Tibial nerve (tissue), 4 donors: Measurements from ENCODE around the gene ANKRD61. TPM values are rescaled to one million over a fixed set of nuclear protein-coding genes. Genes with fewer than 3 reads are reported as not detected.
"Not testable (repeated sequence)": the region's sequence is repeated elsewhere in the genome, so short reads cannot be mapped to it uniquely, and the experiment has no call there.

Experiments
- DNase-seq, 2 donors: peaks; one replicate each; pipeline ENCODE4 v3.0.0-alpha.2; 2019; ENCODE audit warnings: low spot score in 2 of 2
- H3K27ac ChIP-seq, 4 donors: fragments of 200-600 bp; sonication (generic) in 3 of 4; one replicate each; pipeline ENCODE4 v1.5.1; 2017 to 2019; ENCODE audit warnings: mild to moderate bottlenecking in 1 of 4
- H3K27me3 ChIP-seq, 2 donors: fragments of 200-600 bp; sonication (generic) in 1 of 2; one replicate each; pipeline versions ENCODE4 v1.5.1 to v1.6.0; 2017 to 2019
- H3K36me3 ChIP-seq, 3 donors: fragments of 200-600 bp; sonication (generic); one replicate each; pipeline ENCODE4 v1.5.1; 2018 to 2019
- H3K4me1 ChIP-seq, 4 donors: fragments of 200-600 bp; sonication (generic) in 3 of 4; one replicate each; pipeline ENCODE4 v1.5.1; 2017 to 2019
- H3K4me3 ChIP-seq, 4 donors: fragments of 200-600 bp; sonication (generic) in 3 of 4; one replicate each; pipeline ENCODE4 v1.5.1; 2017 to 2019; ENCODE audit warnings: mild to moderate bottlenecking in 1 of 4, moderate library complexity in 1 of 4
- H3K9me3 ChIP-seq, 4 donors: fragments of 200-600 bp; sonication (generic) in 3 of 4; one replicate each; pipeline ENCODE4 v1.5.1; 2017 to 2019
- CTCF ChIP-seq, 5 experiments: fragments of 200-600 bp in 3 of 5; fragments of 450-650 bp in 2 of 5; sonication (generic) in 3 of 5; IDR thresholded peaks; one replicate each; pipeline ENCODE4 v1.5.1; 2016 to 2019; ENCODE audit warnings: antibody characterized with exemption in 5 of 5, mild to moderate bottlenecking in 3 of 5, moderate library complexity in 2 of 5
- EP300 ChIP-seq, 2 donors: sonication (generic); formaldehyde crosslinking; IDR thresholded peaks; one replicate each; pipeline ENCODE4 v1.6.1; 2017; ENCODE audit warnings: antibody characterized with exemption in 2 of 2, mild to moderate bottlenecking in 1 of 2
- POLR2A ChIP-seq, 2 donors: fragments of 450-650 bp; IDR thresholded peaks; one replicate each; pipeline ENCODE4 v1.6.1; 2017; ENCODE audit warnings: antibody characterized with exemption in 2 of 2, mild to moderate bottlenecking in 2 of 2, moderate library complexity in 2 of 2
- WGBS, 2 donors: methylation state at CpG; one replicate each; pipeline ENCODE4 v1.1.5; 2018; 5-methylcytosine and 5-hydroxymethylcytosine counted together
- total RNA-seq, 4 donors: library from RNA; depleted of rRNA; stranded (reverse); fragments of >200 nt; gene quantifications; one replicate each; pipeline ENCODE4 v1.1.0, GENCODE V29; 2016

ANKRD61 gene
- total RNA-seq, 4 donors from 2014 or later: 0.63 TPM; not detected in 3

GRCh38 chr7:6056616-6057015, 25.4 kb downstream of the ANKRD61 start:
- H3K36me3 ChIP-seq: peaks cover 0 to 32% (median 3%) of the 10 kb centered on the region in 3 donors
- DNase-seq: no peak
- H3K27me3 ChIP-seq: no peaks in the 10 kb centered on the region
- no peaks in the 10 kb centered on the region for H3K9me3 ChIP-seq
- no peak overlapping the region for H3K4me3 ChIP-seq
- no peak overlapping the region for H3K27ac ChIP-seq
- WGBS, 2 donors: 41 to 43% methylated on average over 1 of the region's 1 CpG
- peaks cover 0 to 27% (median 11%) of the 10 kb centered on the region in 4 donors for H3K4me1 ChIP-seq
- TF ChIP-seq CTCF (IDR thresholded peaks at IDR 0.05) (no peak), POLR2A (IDR thresholded peaks at IDR 0.05) (no peak), EP300 (IDR thresholded peaks at IDR 0.05) (no peak)

- peak overlapping the region in 1 of 4 donors; percentile 84 for H3K27ac ChIP-seq
- H3K27me3 ChIP-seq: no peaks in the 10 kb centered on the region
- 55% methylated on average over 14 of the region's 14 CpGs for WGBS, 2 donors
- TF ChIP-seq EP300 (IDR thresholded peaks at IDR 0.05): no peak
- TF ChIP-seq CTCF (IDR thresholded peaks at IDR 0.05): no peak
- no peak for TF ChIP-seq POLR2A (IDR thresholded peaks at IDR 0.05)
- H3K4me1 ChIP-seq: peaks cover 0 to 27% (median 11%) of the 10 kb centered on the region in 4 donors
- peaks cover 0 to 26% (median 3%) of the 10 kb centered on the region in 3 donors for H3K36me3 ChIP-seq
- no peaks in the 10 kb centered on the region for H3K9me3 ChIP-seq
- peak overlapping the region in 2 of 4 donors; percentile 90 to 95 for H3K4me3 ChIP-seq
- no peak for DNase-seq
Observed at GRCh38 chr7:6057316-6058129, 26.3 kb downstream of the ANKRD61 start.

- H3K4me1 ChIP-seq: peaks cover 0 to 27% (median 11%) of the 10 kb centered on the region in 4 donors
- H3K9me3 ChIP-seq, H3K27ac ChIP-seq, H3K27me3 ChIP-seq, H3K36me3 ChIP-seq, DNase-seq, H3K4me3 ChIP-seq: not testable (repeated sequence)
- WGBS, 2 donors: 86 to 96% methylated on average over 11 of the region's 11 CpGs
Observed at GRCh38 chr7:6059941-6060340, 28.8 kb downstream of the ANKRD61 start.

- no peak for DNase-seq
- Histone ChIP-seq H3K36me3 (no peaks in the 10 kb centered on the region), H3K4me1 (no peaks in the 10 kb centered on the region), H3K9me3 (no peaks in the 10 kb centered on the region), H3K4me3 (no peak overlapping the region), H3K27ac (no peak overlapping the region), H3K27me3 (no peaks in the 10 kb centered on the region)
- TF ChIP-seq EP300 (IDR thresholded peaks at IDR 0.05): no peak
- TF ChIP-seq CTCF (IDR thresholded peaks at IDR 0.05): no peak
- no peak for TF ChIP-seq POLR2A (IDR thresholded peaks at IDR 0.05)
- 75 to 78% methylated on average over 3 of the region's 3 CpGs for WGBS, 2 donors
Observed at GRCh38 chr7:6071406-6071805, 40.2 kb downstream of the ANKRD61 start.

- H3K4me3 ChIP-seq: no peak overlapping the region
- H3K36me3 ChIP-seq: no peaks in the 10 kb centered on the region
- 80 to 83% methylated on average over 9 of the region's 9 CpGs for WGBS, 2 donors
- no peak overlapping the region for H3K27ac ChIP-seq
- no peak for DNase-seq
- H3K27me3 ChIP-seq: no peaks in the 10 kb centered on the region
- H3K9me3 ChIP-seq: no peaks in the 10 kb centered on the region
- H3K4me1 ChIP-seq: peaks cover 0 to under 1% (median 0%) of the 10 kb centered on the region in 4 donors
- TF ChIP-seq CTCF (IDR thresholded peaks at IDR 0.05): no peak
- no peak for TF ChIP-seq EP300 (IDR thresholded peaks at IDR 0.05)
- TF ChIP-seq POLR2A (IDR thresholded peaks at IDR 0.05): no peak
Observed at GRCh38 chr7:6074612-6075380, 43.6 kb downstream of the ANKRD61 start.
